ENCODE data around the gene SH3GLB2. TPM values are rescaled to one million over a fixed set of nuclear protein-coding genes. Genes with fewer than 3 reads are reported as not detected.

Gene SH3GLB2
- total and polyA plus RNA-seq, 10 of the 15 experiments (the other 5 are each of a cell fraction or from before 2014, with no cell fraction given): 0.21 to 61.3 (median 30.8) TPM

DNA sequence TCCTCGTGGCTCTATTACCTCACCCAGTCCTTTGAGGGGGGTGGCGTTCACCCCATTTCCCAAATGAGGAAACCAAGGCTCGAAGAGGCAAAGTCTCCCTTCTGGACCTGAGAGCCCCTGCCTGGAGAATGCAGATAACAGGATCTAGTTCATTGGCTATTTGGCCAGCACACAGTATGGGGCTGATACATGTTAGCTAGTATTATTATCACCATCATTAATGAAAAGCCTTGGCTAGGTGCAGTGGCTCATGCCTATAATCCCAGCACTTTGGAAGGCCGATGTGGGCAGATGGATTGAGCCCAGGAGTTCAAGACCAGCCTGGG lies 4.3 kb downstream of the SH3GLB2 start (continued):
- TF ChIP-seq, protein P1, sequence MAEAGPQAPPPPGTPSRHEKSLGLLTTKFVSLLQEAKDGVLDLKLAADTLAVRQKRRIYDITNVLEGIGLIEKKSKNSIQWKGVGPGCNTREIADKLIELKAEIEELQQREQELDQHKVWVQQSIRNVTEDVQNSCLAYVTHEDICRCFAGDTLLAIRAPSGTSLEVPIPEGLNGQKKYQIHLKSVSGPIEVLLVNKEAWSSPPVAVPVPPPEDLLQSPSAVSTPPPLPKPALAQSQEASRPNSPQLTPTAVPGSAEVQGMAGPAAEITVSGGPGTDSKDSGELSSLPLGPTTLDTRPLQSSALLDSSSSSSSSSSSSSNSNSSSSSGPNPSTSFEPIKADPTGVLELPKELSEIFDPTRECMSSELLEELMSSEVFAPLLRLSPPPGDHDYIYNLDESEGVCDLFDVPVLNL (IDR thresholded peaks at IDR 0.05; ENCODE audit: low read depth, low read length): no peak
- TF ChIP-seq, protein P2, sequence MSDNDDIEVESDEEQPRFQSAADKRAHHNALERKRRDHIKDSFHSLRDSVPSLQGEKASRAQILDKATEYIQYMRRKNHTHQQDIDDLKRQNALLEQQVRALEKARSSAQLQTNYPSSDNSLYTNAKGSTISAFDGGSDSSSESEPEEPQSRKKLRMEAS (IDR thresholded peaks at IDR 0.05; ENCODE audit: low read depth, low read length): no peak

DNA sequence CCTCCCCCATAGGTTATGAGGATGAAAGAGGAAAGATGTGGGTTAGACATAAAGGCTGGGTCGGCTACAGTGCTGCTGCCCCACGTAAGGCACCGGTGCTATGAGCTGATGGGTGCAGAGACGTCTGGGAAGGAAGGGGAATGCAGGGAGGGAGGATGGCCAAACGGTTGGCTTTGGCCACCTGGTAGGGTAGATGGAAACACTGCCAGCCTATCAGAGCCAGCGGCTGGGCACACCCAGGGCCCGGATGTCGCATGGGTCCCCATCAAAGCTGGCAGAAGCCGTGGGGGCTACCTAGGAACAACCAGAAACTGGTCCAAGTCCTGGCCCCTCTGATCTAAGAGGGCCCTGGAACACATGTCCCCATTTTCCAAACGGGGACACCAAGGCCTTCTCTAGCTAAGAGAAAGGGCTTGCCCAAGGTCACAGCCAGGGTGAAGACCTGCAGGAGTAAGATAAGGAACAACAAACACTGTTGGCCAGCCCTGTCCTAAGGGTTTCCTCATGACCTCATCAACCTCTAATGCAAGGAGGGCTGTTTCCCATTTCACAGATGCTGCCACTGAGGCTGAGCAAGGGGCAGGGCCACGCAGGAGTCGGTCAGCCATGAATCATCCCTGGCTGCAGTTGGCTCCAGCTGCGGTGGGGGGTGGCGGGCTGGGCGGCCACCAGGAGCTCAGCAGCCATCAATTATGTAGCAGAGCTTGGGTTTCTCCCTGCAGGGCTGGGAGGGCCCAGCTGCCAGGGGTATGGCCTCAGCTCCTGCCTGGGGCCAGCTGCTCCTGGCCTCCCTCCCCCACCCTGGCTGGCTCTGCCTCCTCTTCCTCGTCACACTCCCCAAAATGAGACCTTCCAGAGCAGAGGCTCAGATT lies 4.9 kb downstream of the SH3GLB2 start:
- Histone ChIP-seq H3K4me2 (ENCODE audit: control insufficient read depth, insufficient read depth) (no peak overlapping the region), H3K9me3 (replicated peaks; ENCODE audit: control insufficient read depth, insufficient read depth, low read length) (no peaks in the 10 kb centered on the region), H3K4me1 (ENCODE audit: control insufficient read depth, insufficient read depth, low read length) (peaks cover 8% of the 10 kb centered on the region), H3K79me2 (ENCODE audit: control insufficient read depth, insufficient read depth, low read length) (peaks cover 13% of the 10 kb centered on the region), H3K4me3 (no peak overlapping the region), H3K36me3 (ENCODE audit: control insufficient read depth in 2 of 2, insufficient read depth in 2 of 2, low read length in 1 of 2) (no peaks in the 10 kb centered on the region), H2AFZ (ENCODE audit: control insufficient read depth, low read depth, low read length) (no peak overlapping the region), H3K27me3 (replicated peaks in 1 of 2; ENCODE audit: control insufficient read depth in 2 of 2, insufficient read depth in 2 of 2, low read length in 1 of 2) (no peaks in the 10 kb centered on the region), H3K27ac (ENCODE audit: control insufficient read depth, insufficient read depth) (no peak overlapping the region), H4K20me1 (ENCODE audit: control insufficient read depth, insufficient read depth) (no peaks in the 10 kb centered on the region), H3K9ac (ENCODE audit: control insufficient read depth, insufficient read depth, low read length) (no peak overlapping the region)
- ATAC-seq (no peak), FAIRE-seq (no peak), DNase-seq (ENCODE audit: low read depth, low spot score) (no peak)
- ChIA-PET CTCF (interaction anchor here (1.2 kb wide), 1 partner anchor 10 kb away, joined by 3 read pairs; no protein-coding TSS in a partner anchor), POLR2A (interaction anchor here (0.6 to 1.6 kb wide), 2 partner anchors 58 to 463 kb away, joined by 3 read pairs; partner anchors contain the start of gene DOLPP1), SMC1A (ENCODE audit: uncharacterized antibody, unreplicated experiment) (interaction anchor here (0.8 kb wide), 1 partner anchor 15 kb away, joined by 3 read pairs; no protein-coding TSS in a partner anchor), RAD21 (ENCODE audit: unreplicated experiment) (no interaction called here)
- 86% methylated on average over 16 of the region's 16 CpGs for WGBS (ENCODE audit: insufficient coverage, insufficient replicate concordance, low lambda C conversion rate, missing lambda C conversion rate)
- no TSS peak for BruUV-seq (replicated peaks)
- intact Hi-C loops (cut with micrococcal nuclease; ENCODE audit: unreplicated experiment) (no loop called here), in situ Hi-C loops (cut with MboI) (no loop called here)
- no peak for TF ChIP-seq TCF12 (IDR thresholded peaks at IDR 0.05; ENCODE audit: low read depth, low read length)
- TF ChIP-seq TCF7 (IDR thresholded peaks at IDR 0.05; ENCODE audit: borderline replicate concordance): no peak
- TF ChIP-seq MTA3 (IDR thresholded peaks at IDR 0.05; ENCODE audit: borderline replicate concordance, low read length): no peak
- TF ChIP-seq, protein P3, sequence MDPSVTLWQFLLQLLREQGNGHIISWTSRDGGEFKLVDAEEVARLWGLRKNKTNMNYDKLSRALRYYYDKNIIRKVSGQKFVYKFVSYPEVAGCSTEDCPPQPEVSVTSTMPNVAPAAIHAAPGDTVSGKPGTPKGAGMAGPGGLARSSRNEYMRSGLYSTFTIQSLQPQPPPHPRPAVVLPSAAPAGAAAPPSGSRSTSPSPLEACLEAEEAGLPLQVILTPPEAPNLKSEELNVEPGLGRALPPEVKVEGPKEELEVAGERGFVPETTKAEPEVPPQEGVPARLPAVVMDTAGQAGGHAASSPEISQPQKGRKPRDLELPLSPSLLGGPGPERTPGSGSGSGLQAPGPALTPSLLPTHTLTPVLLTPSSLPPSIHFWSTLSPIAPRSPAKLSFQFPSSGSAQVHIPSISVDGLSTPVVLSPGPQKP (IDR thresholded peaks at IDR 0.05; ENCODE audit: low read depth, low read length): no peak
- TF ChIP-seq ETV6 (conservative IDR thresholded peaks at IDR 0.05 in 1 of 2, IDR thresholded peaks at IDR 0.05 in 1 of 2; ENCODE audit: borderline replicate concordance in 1 of 2, low read depth in 1 of 2): no peak
- no peak for TF ChIP-seq IRF4 (IDR thresholded peaks at IDR 0.05; ENCODE audit: low read depth, low read length)
- TF ChIP-seq DPF2 (IDR thresholded peaks at IDR 0.05): no peak
- no peak for TF ChIP-seq ESRRA (IDR thresholded peaks at IDR 0.05; ENCODE audit: low read length)
- TF ChIP-seq MYC (IDR thresholded peaks at IDR 0.05; ENCODE audit: insufficient read depth, insufficient read length, insufficient replicate concordance, low read length, severe bottlenecking): no peak
- TF ChIP-seq, protein P4, sequence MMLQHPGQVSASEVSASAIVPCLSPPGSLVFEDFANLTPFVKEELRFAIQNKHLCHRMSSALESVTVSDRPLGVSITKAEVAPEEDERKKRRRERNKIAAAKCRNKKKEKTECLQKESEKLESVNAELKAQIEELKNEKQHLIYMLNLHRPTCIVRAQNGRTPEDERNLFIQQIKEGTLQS (IDR thresholded peaks at IDR 0.05; ENCODE audit: borderline replicate concordance, extremely low read depth, low read depth, low read length): no peak
- TF ChIP-seq TBL1XR1 (IDR thresholded peaks at IDR 0.05; ENCODE audit: low read depth, low read length): no peak
- TF ChIP-seq, protein P5, sequence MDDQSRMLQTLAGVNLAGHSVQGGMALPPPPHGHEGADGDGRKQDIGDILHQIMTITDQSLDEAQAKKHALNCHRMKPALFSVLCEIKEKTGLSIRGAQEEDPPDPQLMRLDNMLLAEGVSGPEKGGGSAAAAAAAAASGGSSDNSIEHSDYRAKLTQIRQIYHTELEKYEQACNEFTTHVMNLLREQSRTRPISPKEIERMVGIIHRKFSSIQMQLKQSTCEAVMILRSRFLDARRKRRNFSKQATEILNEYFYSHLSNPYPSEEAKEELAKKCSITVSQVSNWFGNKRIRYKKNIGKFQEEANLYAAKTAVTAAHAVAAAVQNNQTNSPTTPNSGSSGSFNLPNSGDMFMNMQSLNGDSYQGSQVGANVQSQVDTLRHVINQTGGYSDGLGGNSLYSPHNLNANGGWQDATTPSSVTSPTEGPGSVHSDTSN (IDR thresholded peaks at IDR 0.05; ENCODE audit: insufficient replicate concordance, low read depth, low read length): no peak
- TF ChIP-seq SMC3 (IDR thresholded peaks at IDR 0.05; ENCODE audit: borderline replicate concordance, low read length): no peak
